Hepatocyte (in vitro differentiated cells): ENCODE data around the gene ZNG1A.

ENCODE experiments used
- CTCF ChIP-seq: fragments of 200-600 bp; sonication (generic); IDR thresholded peaks from 2 replicates; pipeline ENCODE4 v1.5.1; 2016; ENCODE audit warnings: antibody characterized with exemption, mild to moderate bottlenecking; ENCODE audit not compliant: poor library complexity
- EZH2 ChIP-seq: fragments of 200-600 bp; sonication (generic); IDR thresholded peaks from 2 replicates; pipeline ENCODE4 v1.6.1; 2016; ENCODE audit warnings: antibody characterized with exemption, mild to moderate bottlenecking, borderline replicate concordance
- EZH2phosphoT487 ChIP-seq: fragments of 200-600 bp; sonication (generic); IDR thresholded peaks from one replicate; pipeline ENCODE4 v1.6.1; 2018; ENCODE audit warnings: antibody characterized with exemption, mild to moderate bottlenecking, low read depth, moderate library complexity; ENCODE audit not compliant: unreplicated experiment, severe bottlenecking

- TF ChIP-seq EZH2 (no peak), CTCF (no peak), EZH2phosphoT487 (no peak)
Measured at GRCh38 chr9:217950-218349, 39.1 kb upstream of the ZNG1A start.
